K562 (cell line): Measurements from ENCODE around the gene SLC16A5. TPM values are rescaled to one million over a fixed set of nuclear protein-coding genes. Genes with fewer than 3 reads are reported as not detected.

ENCODE experiments used
- BCL6 ChIP-seq: fragments of 250-450 bp; sonication (Bioruptor Pico); IDR thresholded peaks from 2 replicates; pipeline ENCODE4 v1.4.0; 2020
- HMG20A ChIP-seq: fragments of 450-650 bp; formaldehyde crosslinking; conservative IDR thresholded peaks from 2 replicates; pipeline ENCODE4 v1.4.0; 2020; ENCODE audit warnings: mild to moderate bottlenecking, mixed read lengths
- KAT2B ChIP-seq: IDR thresholded peaks from one replicate; pipeline ENCODE4 v1.6.1; 2012; ENCODE audit warnings: low read depth, mild to moderate bottlenecking, control low read depth, inconsistent platforms, low read length, moderate library complexity
- LARP7 ChIP-seq: fragments of 450-650 bp; IDR thresholded peaks from 2 replicates; pipeline ENCODE4 v1.6.1; 2016
- MCM3 ChIP-seq: fragments of 450-650 bp; IDR thresholded peaks from 2 replicates; pipeline ENCODE4 v1.6.1; 2016
- MYNN ChIP-seq, 2 experiments: sonication (generic); formaldehyde crosslinking in 1 of 2; IDR thresholded peaks; 2 replicates each; pipeline versions ENCODE4 v1.5.0 to v1.6.1; 2016 to 2020; ENCODE audit warnings: antibody characterized with exemption in 1 of 2, missing genetic modification reagents in 1 of 2
- NCOA6 ChIP-seq: fragments of 450-650 bp; IDR thresholded peaks from 2 replicates; pipeline ENCODE4 v1.6.1; 2017; ENCODE audit warnings: mild to moderate bottlenecking
- PCBP2 ChIP-seq: fragments of 200-400 bp; formaldehyde crosslinking; IDR thresholded peaks from 2 replicates; pipeline ENCODE4 v1.6.1; 2018; ENCODE audit warnings: low read length, low read depth, mild to moderate bottlenecking, moderate library complexity; ENCODE audit not compliant: poor library complexity, severe bottlenecking
- POU5F1 ChIP-seq: fragments of 150-350 bp; IDR thresholded peaks from 2 replicates; pipeline ENCODE4 v1.6.1; 2014; ENCODE audit warnings: borderline replicate concordance, low read length, low read depth, mild to moderate bottlenecking; ENCODE audit not compliant: partially characterized antibody
- RB1 ChIP-seq: fragments of 450-650 bp; IDR thresholded peaks from 2 replicates; pipeline ENCODE4 v1.6.1; 2017; ENCODE audit warnings: low read depth, mild to moderate bottlenecking
- SNIP1 ChIP-seq: fragments of 450-650 bp; IDR thresholded peaks from 2 replicates; pipeline ENCODE4 v1.7.1; 2017; ENCODE audit warnings: low read depth, mild to moderate bottlenecking
- polyA plus RNA-seq, 8 experiments: library from polyadenylated mRNA; depleted of rRNA in 4 of 8; stranded (reverse) in 5 of 8; unstranded in 3 of 8; fragments of >200 nt; fragmentation: Nextera tagmentation in 2 of 8; fragmentation: Illumina TruSeq in 1 of 8; extraction: Ambion mirVana in 2 of 8; extraction: Trizol in 1 of 8; gene quantifications; 2 replicates each; pipeline versions ENCODE4 v1.2.1 to v1.2.3, GENCODE V29; 2011 to 2014; ENCODE audit warnings: inconsistent platforms in 1 of 8, missing spikeins in 1 of 8
- total RNA-seq, 7 experiments: library from RNA; depleted of rRNA in 6 of 7; stranded (reverse); fragments of >200 nt in 6 of 7; fragmentation: Illumina TruSeq in 2 of 7; extraction: Trizol in 2 of 7; gene quantifications; 2 replicates each; pipeline versions ENCODE4 v1.2.1 to v1.2.3, GENCODE V29; 2011 to 2021; ENCODE audit warnings: low replicate concordance in 1 of 7
- TF ChIP-seq, protein P1 (sequence below): fragments of 200-600 bp; sonication (generic); IDR thresholded peaks from one replicate; pipeline ENCODE4 v1.6.1; 2012; ENCODE audit warnings: mild to moderate bottlenecking, low read depth, low read length, inconsistent platforms
- TF ChIP-seq, protein P2 (sequence below): fragments of 450-650 bp; IDR thresholded peaks from 2 replicates; pipeline ENCODE4 v1.6.1; 2016; ENCODE audit warnings: mild to moderate bottlenecking

The SLC16A5 gene
- total and polyA plus RNA-seq, 9 of the 15 experiments (the other 6 are each of a cell fraction or from before 2014, with no cell fraction given): 0.06 to 2.6 (median 0.91) TPM

DNA sequence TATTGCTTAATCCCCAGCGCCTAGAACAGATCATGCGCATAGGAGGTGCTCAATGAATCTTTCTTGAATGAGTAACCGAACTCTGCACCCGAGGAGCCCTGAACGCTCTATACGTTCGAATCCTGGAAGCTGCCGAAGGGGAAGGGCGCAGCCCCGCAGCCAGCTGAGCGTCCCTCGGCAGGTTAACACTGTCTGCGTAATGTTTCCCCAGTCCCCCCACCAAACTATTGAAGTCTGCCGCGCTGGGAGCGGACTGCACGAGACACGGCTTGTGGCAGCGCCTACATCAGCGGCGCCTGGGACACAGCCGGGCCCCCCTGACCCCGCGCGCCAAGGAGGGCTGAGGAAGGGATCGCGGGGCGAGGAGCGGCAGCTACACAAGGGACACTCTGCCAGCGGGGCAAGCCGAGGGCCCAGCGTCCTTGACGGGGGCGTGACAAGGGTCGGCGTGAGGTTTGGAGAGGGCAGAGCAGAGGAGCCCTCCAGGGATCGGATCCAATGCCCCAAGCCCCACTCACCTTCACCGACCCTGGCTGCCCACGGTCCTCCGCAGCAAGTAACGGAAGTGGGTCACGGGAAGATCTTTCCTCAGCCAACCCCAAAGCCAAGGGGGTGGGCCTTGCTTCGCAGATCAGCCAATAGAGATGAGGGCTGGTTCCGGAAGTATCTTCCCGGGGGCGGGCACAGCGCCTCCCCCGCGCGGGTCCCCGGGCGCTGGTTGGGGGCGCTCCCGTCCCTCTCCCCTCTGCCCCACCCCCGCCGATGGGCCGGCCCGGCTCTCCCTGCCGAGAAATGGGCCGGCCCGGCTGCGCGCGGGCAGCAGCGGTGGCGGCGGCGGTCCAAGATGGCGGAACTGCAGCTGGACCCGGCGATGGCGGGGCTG, 41.1 kb upstream of the SLC16A5 start, which contains the start of the genes ATP5PD and KCTD2 (continued):
- TF ChIP-seq, protein P1, sequence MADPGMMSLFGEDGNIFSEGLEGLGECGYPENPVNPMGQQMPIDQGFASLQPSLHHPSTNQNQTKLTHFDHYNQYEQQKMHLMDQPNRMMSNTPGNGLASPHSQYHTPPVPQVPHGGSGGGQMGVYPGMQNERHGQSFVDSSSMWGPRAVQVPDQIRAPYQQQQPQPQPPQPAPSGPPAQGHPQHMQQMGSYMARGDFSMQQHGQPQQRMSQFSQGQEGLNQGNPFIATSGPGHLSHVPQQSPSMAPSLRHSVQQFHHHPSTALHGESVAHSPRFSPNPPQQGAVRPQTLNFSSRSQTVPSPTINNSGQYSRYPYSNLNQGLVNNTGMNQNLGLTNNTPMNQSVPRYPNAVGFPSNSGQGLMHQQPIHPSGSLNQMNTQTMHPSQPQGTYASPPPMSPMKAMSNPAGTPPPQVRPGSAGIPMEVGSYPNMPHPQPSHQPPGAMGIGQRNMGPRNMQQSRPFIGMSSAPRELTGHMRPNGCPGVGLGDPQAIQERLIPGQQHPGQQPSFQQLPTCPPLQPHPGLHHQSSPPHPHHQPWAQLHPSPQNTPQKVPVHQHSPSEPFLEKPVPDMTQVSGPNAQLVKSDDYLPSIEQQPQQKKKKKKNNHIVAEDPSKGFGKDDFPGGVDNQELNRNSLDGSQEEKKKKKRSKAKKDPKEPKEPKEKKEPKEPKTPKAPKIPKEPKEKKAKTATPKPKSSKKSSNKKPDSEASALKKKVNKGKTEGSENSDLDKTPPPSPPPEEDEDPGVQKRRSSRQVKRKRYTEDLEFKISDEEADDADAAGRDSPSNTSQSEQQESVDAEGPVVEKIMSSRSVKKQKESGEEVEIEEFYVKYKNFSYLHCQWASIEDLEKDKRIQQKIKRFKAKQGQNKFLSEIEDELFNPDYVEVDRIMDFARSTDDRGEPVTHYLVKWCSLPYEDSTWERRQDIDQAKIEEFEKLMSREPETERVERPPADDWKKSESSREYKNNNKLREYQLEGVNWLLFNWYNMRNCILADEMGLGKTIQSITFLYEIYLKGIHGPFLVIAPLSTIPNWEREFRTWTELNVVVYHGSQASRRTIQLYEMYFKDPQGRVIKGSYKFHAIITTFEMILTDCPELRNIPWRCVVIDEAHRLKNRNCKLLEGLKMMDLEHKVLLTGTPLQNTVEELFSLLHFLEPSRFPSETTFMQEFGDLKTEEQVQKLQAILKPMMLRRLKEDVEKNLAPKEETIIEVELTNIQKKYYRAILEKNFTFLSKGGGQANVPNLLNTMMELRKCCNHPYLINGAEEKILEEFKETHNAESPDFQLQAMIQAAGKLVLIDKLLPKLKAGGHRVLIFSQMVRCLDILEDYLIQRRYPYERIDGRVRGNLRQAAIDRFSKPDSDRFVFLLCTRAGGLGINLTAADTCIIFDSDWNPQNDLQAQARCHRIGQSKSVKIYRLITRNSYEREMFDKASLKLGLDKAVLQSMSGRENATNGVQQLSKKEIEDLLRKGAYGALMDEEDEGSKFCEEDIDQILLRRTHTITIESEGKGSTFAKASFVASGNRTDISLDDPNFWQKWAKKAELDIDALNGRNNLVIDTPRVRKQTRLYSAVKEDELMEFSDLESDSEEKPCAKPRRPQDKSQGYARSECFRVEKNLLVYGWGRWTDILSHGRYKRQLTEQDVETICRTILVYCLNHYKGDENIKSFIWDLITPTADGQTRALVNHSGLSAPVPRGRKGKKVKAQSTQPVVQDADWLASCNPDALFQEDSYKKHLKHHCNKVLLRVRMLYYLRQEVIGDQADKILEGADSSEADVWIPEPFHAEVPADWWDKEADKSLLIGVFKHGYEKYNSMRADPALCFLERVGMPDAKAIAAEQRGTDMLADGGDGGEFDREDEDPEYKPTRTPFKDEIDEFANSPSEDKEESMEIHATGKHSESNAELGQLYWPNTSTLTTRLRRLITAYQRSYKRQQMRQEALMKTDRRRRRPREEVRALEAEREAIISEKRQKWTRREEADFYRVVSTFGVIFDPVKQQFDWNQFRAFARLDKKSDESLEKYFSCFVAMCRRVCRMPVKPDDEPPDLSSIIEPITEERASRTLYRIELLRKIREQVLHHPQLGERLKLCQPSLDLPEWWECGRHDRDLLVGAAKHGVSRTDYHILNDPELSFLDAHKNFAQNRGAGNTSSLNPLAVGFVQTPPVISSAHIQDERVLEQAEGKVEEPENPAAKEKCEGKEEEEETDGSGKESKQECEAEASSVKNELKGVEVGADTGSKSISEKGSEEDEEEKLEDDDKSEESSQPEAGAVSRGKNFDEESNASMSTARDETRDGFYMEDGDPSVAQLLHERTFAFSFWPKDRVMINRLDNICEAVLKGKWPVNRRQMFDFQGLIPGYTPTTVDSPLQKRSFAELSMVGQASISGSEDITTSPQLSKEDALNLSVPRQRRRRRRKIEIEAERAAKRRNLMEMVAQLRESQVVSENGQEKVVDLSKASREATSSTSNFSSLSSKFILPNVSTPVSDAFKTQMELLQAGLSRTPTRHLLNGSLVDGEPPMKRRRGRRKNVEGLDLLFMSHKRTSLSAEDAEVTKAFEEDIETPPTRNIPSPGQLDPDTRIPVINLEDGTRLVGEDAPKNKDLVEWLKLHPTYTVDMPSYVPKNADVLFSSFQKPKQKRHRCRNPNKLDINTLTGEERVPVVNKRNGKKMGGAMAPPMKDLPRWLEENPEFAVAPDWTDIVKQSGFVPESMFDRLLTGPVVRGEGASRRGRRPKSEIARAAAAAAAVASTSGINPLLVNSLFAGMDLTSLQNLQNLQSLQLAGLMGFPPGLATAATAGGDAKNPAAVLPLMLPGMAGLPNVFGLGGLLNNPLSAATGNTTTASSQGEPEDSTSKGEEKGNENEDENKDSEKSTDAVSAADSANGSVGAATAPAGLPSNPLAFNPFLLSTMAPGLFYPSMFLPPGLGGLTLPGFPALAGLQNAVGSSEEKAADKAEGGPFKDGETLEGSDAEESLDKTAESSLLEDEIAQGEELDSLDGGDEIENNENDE: no peak
- no peak for TF ChIP-seq BCL6
- TF ChIP-seq NCOA6: no peak
- TF ChIP-seq POU5F1: no peak
- no peak for TF ChIP-seq MYNN (IDR thresholded peaks at IDR 0.05)
- no peak for TF ChIP-seq MYNN (CRISPR knock-in tag; IDR thresholded peaks at IDR 0.05)
- TF ChIP-seq, protein P2, sequence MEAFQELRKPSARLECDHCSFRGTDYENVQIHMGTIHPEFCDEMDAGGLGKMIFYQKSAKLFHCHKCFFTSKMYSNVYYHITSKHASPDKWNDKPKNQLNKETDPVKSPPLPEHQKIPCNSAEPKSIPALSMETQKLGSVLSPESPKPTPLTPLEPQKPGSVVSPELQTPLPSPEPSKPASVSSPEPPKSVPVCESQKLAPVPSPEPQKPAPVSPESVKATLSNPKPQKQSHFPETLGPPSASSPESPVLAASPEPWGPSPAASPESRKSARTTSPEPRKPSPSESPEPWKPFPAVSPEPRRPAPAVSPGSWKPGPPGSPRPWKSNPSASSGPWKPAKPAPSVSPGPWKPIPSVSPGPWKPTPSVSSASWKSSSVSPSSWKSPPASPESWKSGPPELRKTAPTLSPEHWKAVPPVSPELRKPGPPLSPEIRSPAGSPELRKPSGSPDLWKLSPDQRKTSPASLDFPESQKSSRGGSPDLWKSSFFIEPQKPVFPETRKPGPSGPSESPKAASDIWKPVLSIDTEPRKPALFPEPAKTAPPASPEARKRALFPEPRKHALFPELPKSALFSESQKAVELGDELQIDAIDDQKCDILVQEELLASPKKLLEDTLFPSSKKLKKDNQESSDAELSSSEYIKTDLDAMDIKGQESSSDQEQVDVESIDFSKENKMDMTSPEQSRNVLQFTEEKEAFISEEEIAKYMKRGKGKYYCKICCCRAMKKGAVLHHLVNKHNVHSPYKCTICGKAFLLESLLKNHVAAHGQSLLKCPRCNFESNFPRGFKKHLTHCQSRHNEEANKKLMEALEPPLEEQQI: no peak
- no peak for TF ChIP-seq SNIP1
- TF ChIP-seq PCBP2: no peak
- no peak for TF ChIP-seq KAT2B
- TF ChIP-seq LARP7: no peak
- TF ChIP-seq HMG20A (CRISPR knock-in tag): no peak
- peak; percentile 67; the same call in 1 of the 2 replicates for TF ChIP-seq RB1
- TF ChIP-seq MCM3: no peak
